ENCODE measurements around the gene ICAM3.

DNA sequence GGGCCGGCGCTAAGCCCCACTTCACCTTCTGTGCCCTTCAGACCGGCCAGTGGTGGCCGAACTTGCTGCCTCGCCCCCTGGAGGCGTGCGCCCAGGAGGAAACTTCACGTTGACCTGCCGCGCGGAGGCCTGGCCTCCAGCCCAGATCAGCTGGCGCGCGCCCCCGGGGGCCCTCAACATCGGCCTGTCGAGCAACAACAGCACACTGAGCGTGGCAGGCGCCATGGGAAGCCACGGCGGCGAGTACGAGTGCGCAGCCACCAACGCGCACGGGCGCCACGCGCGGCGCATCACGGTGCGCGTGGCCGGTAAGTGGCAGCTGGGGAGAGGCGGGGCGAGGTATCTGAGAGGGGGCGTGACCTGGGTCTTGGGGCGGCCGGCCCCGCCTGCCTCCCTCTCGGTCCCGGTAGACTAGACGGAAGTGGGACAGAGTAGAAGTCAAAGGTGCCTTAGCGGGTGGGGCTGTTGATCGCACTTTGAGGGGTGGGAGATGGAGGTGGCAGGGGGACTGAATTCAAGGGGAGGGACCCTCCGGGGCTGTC, 44.0 kb downstream of the ICAM3 start:
- TF ChIP-seq, protein P1, sequence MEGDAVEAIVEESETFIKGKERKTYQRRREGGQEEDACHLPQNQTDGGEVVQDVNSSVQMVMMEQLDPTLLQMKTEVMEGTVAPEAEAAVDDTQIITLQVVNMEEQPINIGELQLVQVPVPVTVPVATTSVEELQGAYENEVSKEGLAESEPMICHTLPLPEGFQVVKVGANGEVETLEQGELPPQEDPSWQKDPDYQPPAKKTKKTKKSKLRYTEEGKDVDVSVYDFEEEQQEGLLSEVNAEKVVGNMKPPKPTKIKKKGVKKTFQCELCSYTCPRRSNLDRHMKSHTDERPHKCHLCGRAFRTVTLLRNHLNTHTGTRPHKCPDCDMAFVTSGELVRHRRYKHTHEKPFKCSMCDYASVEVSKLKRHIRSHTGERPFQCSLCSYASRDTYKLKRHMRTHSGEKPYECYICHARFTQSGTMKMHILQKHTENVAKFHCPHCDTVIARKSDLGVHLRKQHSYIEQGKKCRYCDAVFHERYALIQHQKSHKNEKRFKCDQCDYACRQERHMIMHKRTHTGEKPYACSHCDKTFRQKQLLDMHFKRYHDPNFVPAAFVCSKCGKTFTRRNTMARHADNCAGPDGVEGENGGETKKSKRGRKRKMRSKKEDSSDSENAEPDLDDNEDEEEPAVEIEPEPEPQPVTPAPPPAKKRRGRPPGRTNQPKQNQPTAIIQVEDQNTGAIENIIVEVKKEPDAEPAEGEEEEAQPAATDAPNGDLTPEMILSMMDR (conservative IDR thresholded peaks at IDR 0.05 in 1 of 2, IDR thresholded peaks at IDR 0.05 in 1 of 2; ENCODE audit: extremely low read depth in 1 of 2, insufficient read depth in 1 of 2, low read depth in 1 of 2, low read length in 2 of 2): no peak
- TF ChIP-seq EZH2 (IDR thresholded peaks at IDR 0.05; ENCODE audit: borderline replicate concordance, low read length): no peak

All from mammary epithelial cell (primary cell).